GM12864 (cell line): ENCODE measurements around the gene OXSR1.

Experiments used
- DNase-seq: peaks from one replicate; pipeline ENCODE4 v3.0.0-alpha.2; 2011; ENCODE audit warnings: low read depth
- H3K4me3 ChIP-seq: 2 replicates; pipeline ENCODE4 v1.5.1; 2011; ENCODE audit warnings: mild to moderate bottlenecking, low read depth, low read length, control low read depth
- TF ChIP-seq, protein P1 (sequence below): IDR thresholded peaks from 2 replicates; pipeline ENCODE4 v1.5.1; 2011; ENCODE audit warnings: low read depth, mild to moderate bottlenecking, moderate library complexity, low read length, control low read depth, inconsistent platforms; ENCODE audit errors: missing control alignments

OXSR1 gene

DNA sequence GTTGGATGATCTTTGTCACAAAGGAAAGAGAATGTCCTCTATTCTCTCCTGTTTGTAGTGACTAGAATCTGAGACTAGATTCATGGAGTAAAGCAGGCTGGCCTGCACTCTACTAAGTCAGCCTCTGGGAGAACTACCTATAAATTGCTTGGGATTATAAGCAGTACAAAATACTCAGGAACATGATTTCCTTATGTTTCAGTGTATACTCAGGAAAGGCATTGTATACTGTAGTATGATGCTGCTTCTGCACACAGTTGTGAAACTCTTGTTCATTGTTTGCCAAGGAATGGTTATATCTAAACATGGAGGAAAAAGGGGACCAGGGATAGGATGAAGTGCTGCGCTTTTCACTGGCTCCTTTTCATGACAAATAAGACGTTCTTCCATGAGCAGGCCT lies 49.2 kb downstream of the OXSR1 start:
- TF ChIP-seq, protein P1, sequence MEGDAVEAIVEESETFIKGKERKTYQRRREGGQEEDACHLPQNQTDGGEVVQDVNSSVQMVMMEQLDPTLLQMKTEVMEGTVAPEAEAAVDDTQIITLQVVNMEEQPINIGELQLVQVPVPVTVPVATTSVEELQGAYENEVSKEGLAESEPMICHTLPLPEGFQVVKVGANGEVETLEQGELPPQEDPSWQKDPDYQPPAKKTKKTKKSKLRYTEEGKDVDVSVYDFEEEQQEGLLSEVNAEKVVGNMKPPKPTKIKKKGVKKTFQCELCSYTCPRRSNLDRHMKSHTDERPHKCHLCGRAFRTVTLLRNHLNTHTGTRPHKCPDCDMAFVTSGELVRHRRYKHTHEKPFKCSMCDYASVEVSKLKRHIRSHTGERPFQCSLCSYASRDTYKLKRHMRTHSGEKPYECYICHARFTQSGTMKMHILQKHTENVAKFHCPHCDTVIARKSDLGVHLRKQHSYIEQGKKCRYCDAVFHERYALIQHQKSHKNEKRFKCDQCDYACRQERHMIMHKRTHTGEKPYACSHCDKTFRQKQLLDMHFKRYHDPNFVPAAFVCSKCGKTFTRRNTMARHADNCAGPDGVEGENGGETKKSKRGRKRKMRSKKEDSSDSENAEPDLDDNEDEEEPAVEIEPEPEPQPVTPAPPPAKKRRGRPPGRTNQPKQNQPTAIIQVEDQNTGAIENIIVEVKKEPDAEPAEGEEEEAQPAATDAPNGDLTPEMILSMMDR: no peak

DNA sequence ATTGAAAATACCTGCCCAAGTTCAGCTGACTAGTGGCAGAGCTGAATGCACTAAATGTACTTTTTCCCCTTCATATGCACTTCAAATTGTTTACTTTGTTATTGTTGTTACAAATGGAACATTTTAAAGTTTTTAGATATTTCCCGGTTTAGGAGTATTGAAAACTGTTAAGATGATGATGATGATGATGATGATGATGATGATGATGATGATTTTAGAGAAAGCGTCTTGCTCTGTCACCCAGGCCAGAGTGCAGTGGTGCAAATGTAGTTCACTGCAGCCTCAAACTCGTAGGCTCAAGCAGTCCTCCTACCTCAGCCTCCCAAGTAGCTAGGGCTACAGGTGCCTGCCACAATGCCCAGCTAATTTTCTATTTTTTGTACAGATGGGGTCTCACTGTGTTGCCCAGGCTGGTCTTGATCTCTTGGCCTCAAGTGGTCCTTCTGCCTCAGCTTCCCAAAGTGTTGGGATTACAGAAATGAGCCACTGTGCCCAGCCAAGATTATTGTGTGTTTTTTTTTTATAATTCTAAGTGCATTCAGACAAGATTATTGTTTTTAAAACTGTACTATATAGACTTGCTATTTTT lies 54.4 kb downstream of the OXSR1 start:
- no peak overlapping the region for H3K4me3 ChIP-seq
- TF ChIP-seq, protein P1: no peak
- DNase-seq: no peak

More for the DNA sequence above, 49.2 kb downstream of the OXSR1 start:
- no peak overlapping the region for H3K4me3 ChIP-seq
- no peak for DNase-seq

DNA sequence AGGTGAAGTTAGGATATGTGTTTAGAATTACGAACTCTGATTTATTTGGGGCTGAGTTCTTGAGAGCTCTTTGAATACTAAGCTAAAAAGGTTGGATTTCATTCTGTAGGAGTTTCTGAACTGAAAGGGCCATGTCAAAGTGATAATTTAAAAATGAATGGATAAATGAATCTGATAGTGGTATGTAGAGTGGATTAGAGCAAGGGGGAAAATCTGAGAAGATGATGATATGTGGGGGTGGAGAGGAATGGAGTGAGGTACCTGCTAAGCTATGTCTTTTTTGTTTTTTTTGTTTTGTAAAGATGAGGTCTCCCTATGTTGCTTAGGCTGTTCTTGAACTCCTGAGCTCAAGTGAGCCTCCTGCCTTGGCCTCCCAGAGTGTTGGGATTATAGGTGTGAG lies 55.7 kb downstream of the OXSR1 start:
- TF ChIP-seq, protein P1: no peak
- DNase-seq: no peak
- H3K4me3 ChIP-seq: no peak overlapping the region

DNA sequence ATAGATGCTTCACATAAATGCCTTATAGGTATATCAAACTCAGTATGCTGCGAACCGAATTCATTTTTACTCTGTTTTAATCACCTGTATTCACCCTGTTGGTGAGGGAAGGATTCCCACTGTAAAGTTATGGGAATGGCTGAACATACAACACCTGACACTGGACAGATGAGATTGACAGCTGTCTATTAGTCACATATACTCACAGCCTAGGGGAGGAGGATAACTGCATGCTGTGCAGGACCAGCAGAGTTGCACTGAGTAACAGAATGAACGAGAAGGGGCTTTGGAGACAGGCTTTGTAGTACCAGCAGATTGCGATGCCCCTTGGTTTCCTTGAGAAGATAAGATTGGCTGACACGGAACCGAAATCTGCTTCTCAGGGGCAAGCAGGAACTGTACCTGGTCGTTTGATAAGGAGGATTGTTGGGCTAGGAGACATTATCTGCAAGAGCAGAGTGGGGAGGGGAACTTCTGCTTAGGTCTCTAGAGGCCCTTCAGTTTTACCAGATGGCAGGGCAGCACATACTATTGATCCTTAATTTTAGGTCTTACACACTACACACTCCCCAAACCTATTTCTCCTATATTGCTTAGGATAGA lies 56.8 kb downstream of the OXSR1 start:
- no peak for DNase-seq
- no peak overlapping the region for H3K4me3 ChIP-seq
- TF ChIP-seq, protein P1: no peak

DNA sequence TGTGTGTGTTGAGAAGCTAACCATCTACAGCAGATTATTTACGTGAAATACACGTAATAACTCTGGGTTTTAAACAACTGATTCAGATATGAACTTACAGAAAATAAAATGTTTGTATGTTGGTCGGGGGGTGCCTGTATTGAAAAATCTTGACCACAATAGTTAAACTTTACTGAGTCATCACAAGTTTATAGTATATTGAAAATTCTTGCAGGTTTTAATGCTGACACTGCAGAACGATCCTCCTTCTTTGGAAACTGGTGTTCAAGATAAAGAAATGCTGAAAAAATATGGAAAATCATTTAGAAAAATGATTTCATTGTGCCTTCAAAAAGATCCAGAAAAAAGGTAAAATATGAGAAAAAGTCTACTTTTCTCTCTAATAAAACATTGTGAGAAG lies 59.0 kb downstream of the OXSR1 start:
- no peak for DNase-seq
- TF ChIP-seq, protein P1: no peak
- H3K4me3 ChIP-seq: no peak overlapping the region

DNA sequence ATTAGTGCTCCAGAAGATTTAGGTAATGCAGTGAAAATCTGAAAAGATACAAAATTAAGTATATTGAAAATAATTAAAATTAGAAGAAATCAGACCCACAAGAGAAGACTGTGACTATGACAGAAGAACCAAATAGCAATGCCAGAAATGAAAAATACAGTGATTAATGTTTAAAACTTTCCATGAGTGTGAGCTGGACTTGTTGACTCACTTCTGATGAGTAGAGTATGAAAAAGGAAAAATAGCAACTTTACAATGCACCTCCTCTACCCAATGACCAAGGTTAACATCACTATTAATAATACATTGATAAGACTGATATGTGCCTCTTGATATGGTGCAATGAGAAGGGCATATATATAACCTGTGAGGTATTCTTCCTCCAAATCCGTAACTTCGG lies 60.9 kb downstream of the OXSR1 start:
- no peak overlapping the region for H3K4me3 ChIP-seq

DNA sequence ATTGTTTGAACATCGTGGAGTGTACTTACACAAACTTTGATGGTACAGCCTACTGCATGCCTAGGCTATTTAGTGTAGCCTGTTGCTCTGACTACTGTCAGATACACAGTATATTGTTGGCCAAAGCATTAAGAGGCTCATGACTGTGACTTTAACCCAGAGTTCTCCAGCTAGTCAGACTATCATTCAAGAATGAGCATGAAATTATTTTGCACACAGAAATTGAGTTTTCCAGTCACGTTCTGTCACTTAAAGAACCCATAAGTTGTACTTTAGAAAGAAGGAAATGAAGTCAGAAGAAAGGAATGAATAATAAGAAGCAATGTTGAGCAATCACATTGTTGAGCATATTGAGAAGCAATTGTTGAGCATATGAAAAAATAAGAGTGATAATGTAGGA lies 62.7 kb downstream of the OXSR1 start:
- DNase-seq: no peak
- TF ChIP-seq, protein P1: no peak
- no peak overlapping the region for H3K4me3 ChIP-seq

More for the DNA sequence above, 60.9 kb downstream of the OXSR1 start:
- no peak for DNase-seq
- TF ChIP-seq, protein P1: no peak
